Measurements from ENCODE around the gene TMEM231. TPM values are rescaled to one million over a fixed set of nuclear protein-coding genes. Genes with fewer than 3 reads are reported as not detected.

The TMEM231 gene
- total and polyA plus RNA-seq, 2 of the 8 experiments (the other 6 are each of a cell fraction or from before 2014, with no cell fraction given), result 8.3 to 26.7 TPM

- H4K5ac ChIP-seq (ENCODE audit: insufficient read length, low read depth, low read length), result no peak within 1 kb of the TSS
- H3K23me2 ChIP-seq (ENCODE audit: low read depth, low read length), result no peaks in the 10 kb centered on the region
- peak within 1 kb of the TSS; percentile 84; the same call in 1 of the 2 replicates for H2BK15ac ChIP-seq (ENCODE audit: low read length)
- no peaks in the 10 kb centered on the region for H4K20me1 ChIP-seq (replicated peaks in 1 of 2; ENCODE audit: control insufficient read depth in 1 of 2, insufficient read depth in 2 of 2, low read length in 2 of 2)
- no peak within 1 kb of the TSS for H3K4me2 ChIP-seq (ENCODE audit: insufficient read depth in 1 of 2, low read depth in 2 of 2, low read length in 2 of 2)
- H3K23ac ChIP-seq (ENCODE audit: insufficient read length), result no peak within 1 kb of the TSS
- WGBS, 2 experiments (ENCODE audit: extremely low coverage in 1 of 2, insufficient coverage in 1 of 2, insufficient read length in 1 of 2, insufficient replicate concordance in 2 of 2, low coverage in 1 of 2, low lambda C conversion rate in 2 of 2, missing lambda C conversion rate in 1 of 2), result 92% methylated on average over 7 of the region's 7 CpGs; no CpG with 5 or more reads in 1 of the 2 experiments
- POLR2A ChIA-PET (ENCODE audit: partially characterized antibody), result interaction anchor here (0.8 to 2.4 kb wide), 8 partner anchors 9 to 103 kb away, joined by 3 to 17 read pairs (median 4); no protein-coding TSS in a partner anchor
- no peaks in the 10 kb centered on the region for H3K79me2 ChIP-seq (ENCODE audit: control insufficient read depth in 1 of 2, insufficient read depth in 2 of 2, low read length in 2 of 2)
- no peak within 1 kb of the TSS for H3K27ac ChIP-seq (ENCODE audit: low read depth, low read length)
- no peaks in the 10 kb centered on the region for H3K79me1 ChIP-seq (ENCODE audit: low read depth, low read length)
- no peak within 1 kb of the TSS for H4K91ac ChIP-seq (replicated peaks; ENCODE audit: insufficient read length, low read length)
- peaks cover 0 to 6% (median 0%) of the 10 kb centered on the region in 4 experiments; a peak in 1 of 7 replicates for H3K4me1 ChIP-seq (replicated peaks in 1 of 4; ENCODE audit: control insufficient read depth in 3 of 4, insufficient read depth in 4 of 4, low read length in 3 of 4)
- peak within 1 kb of the TSS; percentile 35; the same call in 1 of the 2 replicates for H3K18ac ChIP-seq (ENCODE audit: extremely low read depth, low read length)
- no peaks in the 10 kb centered on the region; a peak in 1 of 8 replicates for H3K36me3 ChIP-seq (ENCODE audit: control insufficient read depth in 2 of 4, insufficient read depth in 4 of 4, low read length in 3 of 4)
- H2BK120ac ChIP-seq (replicated peaks; ENCODE audit: low read depth, low read length), result no peak within 1 kb of the TSS
- H2AK5ac ChIP-seq (ENCODE audit: low read depth, low read length), result no peak within 1 kb of the TSS
- H2AFZ ChIP-seq (ENCODE audit: low read length), result peak within 1 kb of the TSS; percentile 9; the same call in 1 of the 2 replicates
- no peak for FAIRE-seq
- 0 out of 2 replicates have a peak within 1 kb of the TSS, but pooled peaks have one; percentile 6 for H2BK20ac ChIP-seq (ENCODE audit: low read length)
- no peak within 1 kb of the TSS for H3K4me3 ChIP-seq (ENCODE audit: extremely low read depth in 1 of 4, insufficient read depth in 2 of 4, low read depth in 3 of 4, low read length in 4 of 4)
- CTCF ChIA-PET (ENCODE audit: partially characterized antibody), result interaction anchor here (1.0 to 9.3 kb wide), 12 partner anchors 8 to 70 kb away, joined by 3 to 203 read pairs (median 6); partner anchors contain the start of gene TMEM170A
- no peak within 1 kb of the TSS for H3K4ac ChIP-seq (replicated peaks; ENCODE audit: insufficient read length, low read depth, low read length)
- no peak within 1 kb of the TSS for H3K56ac ChIP-seq (replicated peaks; ENCODE audit: insufficient read length, low read depth, low read length)
- DNase-seq (ENCODE audit: low read depth in 1 of 2, low spot score in 2 of 2), result no peak
- H3K14ac ChIP-seq (ENCODE audit: insufficient read length), result no peak within 1 kb of the TSS
- H2BK12ac ChIP-seq (ENCODE audit: low read depth, low read length), result no peak within 1 kb of the TSS
- H3K9me3 ChIP-seq (ENCODE audit: insufficient read depth in 2 of 2, low read depth in 1 of 2, low read length in 1 of 2), result no peaks in the 10 kb centered on the region
- no peak within 1 kb of the TSS for H3K9ac ChIP-seq (replicated peaks in 1 of 4; ENCODE audit: extremely low read depth in 1 of 4, low read depth in 3 of 4, low read length in 3 of 4)
- H2BK5ac ChIP-seq (ENCODE audit: low read depth, low read length), result 0 out of 2 replicates have a peak within 1 kb of the TSS, but pooled peaks have one; percentile 55
- no peaks in the 10 kb centered on the region for H3K27me3 ChIP-seq (replicated peaks in 1 of 4; ENCODE audit: control insufficient read depth in 3 of 4, extremely low read depth in 1 of 4, insufficient read depth in 3 of 4, low read length in 3 of 4)
- peak within 1 kb of the TSS; percentile 82; the same call in 1 of the 2 replicates for H4K8ac ChIP-seq (ENCODE audit: extremely low read depth, insufficient read depth, low read length)
- no peak for TF ChIP-seq EGR1 (IDR thresholded peaks at IDR 0.05; ENCODE audit: borderline replicate concordance, low read depth, low read length)
- TF ChIP-seq TBP (IDR thresholded peaks at IDR 0.05; ENCODE audit: low read depth, low read length), result no peak
- no peak for TF ChIP-seq TEAD4 (IDR thresholded peaks at IDR 0.05; ENCODE audit: low read depth, low read length)
Measured at GRCh38 chr16:75535901-75536300, 20.2 kb downstream of the TMEM231 start, which contains the start of gene CHST5. Gene CHST5 (minus strand): TSS chr16:75536108. CDS start chr16:75530384, 5,724 bp downstream.
